B cell (primary cell): Measurements from ENCODE around the gene LRRK2.

Experiments used
- CTCF ChIP-seq: fragments of 200-600 bp; IDR thresholded peaks from one replicate; pipeline ENCODE4 v1.8.0; 2022; ENCODE audit warnings: antibody characterized with exemption, mild to moderate bottlenecking
- EZH2 ChIP-seq: IDR thresholded peaks from 2 replicates; pipeline ENCODE4 v1.6.1; 2012; ENCODE audit warnings: borderline replicate concordance, low read depth, mild to moderate bottlenecking, moderate library complexity, low read length; ENCODE audit not compliant: insufficient read depth, poor library complexity, severe bottlenecking

DNA sequence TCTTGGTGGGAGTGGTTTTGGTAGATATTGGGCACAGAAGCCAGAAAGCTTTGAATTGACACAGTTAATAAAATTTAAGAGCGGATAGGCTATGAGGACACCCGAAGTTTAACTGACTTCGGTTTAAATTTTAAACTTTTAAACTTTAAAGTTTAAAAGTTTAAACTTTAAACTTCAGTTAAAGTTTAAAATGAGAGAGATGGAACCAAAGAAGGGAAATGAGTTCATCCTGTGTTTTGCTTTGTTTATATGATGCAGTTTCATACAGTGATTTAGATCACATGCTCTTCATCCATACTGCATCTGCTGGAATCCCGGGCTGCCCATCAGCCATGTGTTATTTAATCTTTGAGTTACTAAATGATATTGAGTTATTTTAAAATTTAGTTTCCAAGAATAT lies 27.2 kb upstream of the LRRK2 start:
- no peak for TF ChIP-seq CTCF
- TF ChIP-seq EZH2: no peak
